ENCODE data around the gene MEPCE. TPM values are rescaled to one million over a fixed set of nuclear protein-coding genes. Genes with fewer than 3 reads are reported as not detected.

The MEPCE gene
- total and polyA plus RNA-seq, 8 donors = 14.1 to 117 (median 22.5) TPM

- Histone ChIP-seq H3K4me1 (peaks cover 25 to 35% (median 33%) of the 10 kb centered on the region in 4 donors), H3K27me3 (no peaks in the 10 kb centered on the region), H3K27ac (peak overlapping the region; percentile 98 to 100 (median 100)), H3K36me3 (peaks cover 0 to 23% (median 10%) of the 10 kb centered on the region in 4 donors), H3K9me3 (no peaks in the 10 kb centered on the region), H3K4me3 (peak overlapping the region; percentile 76 to 99 (median 85))
- WGBS, 5 donors = 48 to 53% (median 52%) methylated on average over 16 of the region's 16 CpGs
- no peak for DNase-seq
- intact Hi-C loops (cut with DNase I; ENCODE audit: low total_unique reads) = no loop called here
- TF ChIP-seq EP300 (IDR thresholded peaks at IDR 0.05) (no peak), POLR2AphosphoS5 (IDR thresholded peaks at IDR 0.05) (no peak), POLR2A (IDR thresholded peaks at IDR 0.05) (no peak), CTCF (IDR thresholded peaks at IDR 0.05) (no peak)
These were observed 1.9 kb upstream of the MEPCE start for GRCh38 chr7:100427762-100428198.

- 0 to 2% (median 1%) methylated on average over 62 to 66 of the region's 66 CpGs for WGBS, 5 donors
- Histone ChIP-seq H3K4me3 (peak within 1 kb of the TSS; percentile 76 to 99 (median 85)), H3K4me1 (peaks cover 25 to 41% (median 39%) of the 10 kb centered on the region in 4 donors), H3K36me3 (peaks cover 4 to 27% (median 16%) of the 10 kb centered on the region in 4 donors), H3K27ac (peak within 1 kb of the TSS; percentile 98 to 100 (median 100)), H3K9me3 (no peaks in the 10 kb centered on the region), H3K27me3 (no peaks in the 10 kb centered on the region)
- intact Hi-C loops (cut with DNase I; ENCODE audit: low total_unique reads) = no loop called here
- TF ChIP-seq POLR2A (IDR thresholded peaks at IDR 0.05) = peak in 3 of 4 donors; percentile 99 to 100 (median 100)
- peak in 1 of 7 experiments; percentile 5 for TF ChIP-seq CTCF (IDR thresholded peaks at IDR 0.05)
- TF ChIP-seq EP300 (IDR thresholded peaks at IDR 0.05) = no peak
- peak; percentile 100 for TF ChIP-seq POLR2AphosphoS5 (IDR thresholded peaks at IDR 0.05)
- peak; percentile 95 to 99 for DNase-seq
These were observed 1.2 kb upstream of the MEPCE start, which contains the start of gene ZCWPW1 for GRCh38 chr7:100428199-100428966. Gene ZCWPW1 (minus strand): TSS chr7:100428703. CDS start chr7:100420649, 8,054 bp downstream.

- intact Hi-C loops (cut with DNase I; ENCODE audit: low total_unique reads) = no loop called here
- no peaks in the 10 kb centered on the region for H3K27me3 ChIP-seq
- no peak for TF ChIP-seq EP300 (IDR thresholded peaks at IDR 0.05)
- peak in 2 of 4 donors; percentile 50 to 81 for TF ChIP-seq POLR2A (IDR thresholded peaks at IDR 0.05)
- TF ChIP-seq CTCF (IDR thresholded peaks at IDR 0.05) = peak in 3 of 7 experiments; percentile 41 to 53 (median 43)
- TF ChIP-seq POLR2AphosphoS5 (IDR thresholded peaks at IDR 0.05) = peak; percentile 78 to 92 (median 90)
- H3K27ac ChIP-seq = peak overlapping the region; percentile 98 to 100 (median 100)
- 0 to 1% (median 0%) methylated on average over 21 to 40 of the region's 40 CpGs for WGBS, 5 donors
- peaks cover 5 to 34% (median 24%) of the 10 kb centered on the region in 4 donors for H3K36me3 ChIP-seq
- H3K9me3 ChIP-seq = no peaks in the 10 kb centered on the region
- H3K4me3 ChIP-seq = peak overlapping the region; percentile 76 to 99 (median 85)
- DNase-seq = peak; percentile 100
- H3K4me1 ChIP-seq = peaks cover 25 to 48% (median 45%) of the 10 kb centered on the region in 4 donors
These were observed 529 bp upstream of the MEPCE start for GRCh38 chr7:100428967-100429636.

Measured in stomach (tissue), 9 donors.